GM19463 (cell line): ENCODE results near the gene HBP1.
"Not testable (repeated sequence)": the region's sequence is repeated elsewhere in the genome, so short reads cannot be mapped to it uniquely, and the experiment has no call there.

Source experiments
- ATAC-seq: cut with Tn5 transposase; IDR thresholded peaks from one replicate; pipeline ENCODE4 v1.9.1; 2021; ENCODE audit warnings: mild to moderate bottlenecking, moderate library complexity; ENCODE audit not compliant: unreplicated experiment

HBP1 gene

DNA sequence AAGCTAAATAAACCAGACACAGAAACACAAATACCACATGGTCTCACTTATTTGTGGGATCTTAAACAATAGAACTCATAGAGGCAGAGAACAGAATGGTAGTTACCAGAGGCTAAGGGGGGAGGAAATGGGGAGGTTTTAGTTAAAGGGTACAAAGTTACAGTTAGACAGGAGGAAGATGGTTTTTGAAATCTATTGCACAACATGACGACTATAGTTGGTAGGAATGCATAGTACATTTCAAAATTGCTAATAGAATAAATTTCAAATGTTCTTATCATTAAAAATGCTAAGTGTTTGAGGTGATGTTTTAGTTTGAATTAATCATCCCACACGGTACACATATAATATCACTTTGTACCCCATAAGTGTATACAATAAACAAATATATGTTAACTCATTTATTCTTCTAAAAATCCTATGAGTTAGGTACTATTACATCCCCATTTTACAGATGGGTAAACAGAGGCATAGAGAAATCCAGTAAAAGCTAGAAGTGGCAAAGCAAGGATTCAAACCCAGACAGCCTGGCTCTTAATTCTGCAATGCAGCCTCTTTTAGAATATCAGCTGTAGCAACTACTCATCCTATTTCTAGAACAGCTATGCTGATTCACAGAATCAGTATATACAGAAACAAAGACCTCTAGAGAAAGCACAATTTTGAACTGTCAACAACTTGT, 50.9 kb downstream of the HBP1 start:
- no peak for ATAC-seq

DNA sequence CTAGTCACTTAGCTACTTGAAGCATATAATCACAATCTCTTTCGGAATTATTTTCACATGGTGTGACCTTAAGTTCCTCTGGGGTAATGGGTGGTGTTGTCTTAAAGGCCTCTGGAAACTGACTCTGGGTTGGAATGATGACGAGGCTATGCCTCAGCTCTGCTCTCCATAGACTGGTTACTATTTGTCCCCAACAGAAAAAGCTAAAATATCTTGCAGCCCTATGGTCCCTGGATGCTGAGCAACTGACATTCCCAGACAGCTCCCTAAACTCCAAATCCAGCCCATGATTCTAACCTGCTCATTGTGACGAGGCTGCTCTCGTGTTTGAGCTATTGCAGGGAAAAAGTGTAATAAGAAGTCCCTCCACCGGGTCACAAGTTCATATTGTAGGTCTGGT, 51.6 kb downstream of the HBP1 start:
- no peak for ATAC-seq

DNA sequence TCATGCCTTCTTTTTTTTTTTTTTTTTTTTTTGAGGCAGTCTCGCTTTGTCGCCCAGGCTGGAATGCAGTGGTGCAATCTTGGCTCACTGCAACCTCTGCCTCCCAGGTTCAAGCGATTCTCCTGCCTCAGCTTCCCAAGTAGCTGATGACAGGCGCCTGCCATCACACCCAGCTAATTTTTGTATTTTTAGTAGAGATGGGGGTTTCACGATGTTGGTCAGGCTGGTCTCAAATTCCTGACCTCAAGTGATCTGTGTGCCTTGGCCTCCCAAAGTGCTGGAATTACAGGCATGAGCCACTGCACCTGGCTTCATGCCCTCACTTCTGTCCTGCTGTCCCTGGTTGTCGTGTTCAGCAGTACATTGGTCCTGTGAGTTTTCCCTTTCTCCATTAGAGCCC, 52.0 kb downstream of the HBP1 start:
- not testable (repeated sequence) for ATAC-seq

DNA sequence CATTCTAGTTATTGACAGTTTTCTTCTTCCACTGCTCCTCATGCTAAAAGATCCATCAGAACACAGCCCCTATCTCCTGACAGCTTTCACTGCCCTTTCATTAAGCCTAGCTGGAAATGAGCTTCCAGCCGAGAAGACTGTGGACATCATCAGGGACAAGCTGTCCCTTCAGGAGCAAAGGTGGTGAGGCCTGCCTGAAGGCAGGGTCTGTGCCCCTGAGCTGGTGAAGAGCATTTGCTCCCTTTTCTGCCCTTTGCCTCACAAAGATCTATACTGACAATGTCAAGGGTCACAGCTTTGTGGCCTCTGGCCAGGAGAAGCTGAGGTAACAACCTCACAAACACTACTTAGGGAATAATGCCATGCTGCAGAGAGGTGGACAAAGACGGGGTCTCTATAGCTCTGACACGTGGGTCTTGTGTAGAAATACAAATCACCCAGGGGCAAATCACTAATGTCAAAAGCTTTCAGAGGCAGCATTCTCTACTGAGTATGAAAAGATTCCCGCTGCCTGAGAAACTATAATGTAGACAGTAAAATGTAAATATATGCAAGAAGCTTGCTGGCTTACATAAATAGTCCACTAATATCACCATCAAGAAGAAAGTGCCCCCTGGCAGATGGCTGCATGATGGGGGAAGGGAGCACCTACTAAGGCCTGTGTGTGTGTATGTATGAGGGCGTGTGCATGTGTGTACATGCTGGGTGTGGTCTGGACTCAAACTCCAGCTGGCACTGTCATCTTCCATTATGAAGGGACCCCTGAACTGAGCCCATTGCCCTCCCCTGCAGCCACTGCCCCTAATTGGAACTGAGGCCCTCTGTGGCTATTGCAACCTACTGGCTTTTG, 55.8 kb downstream of the HBP1 start:
- no peak for ATAC-seq

DNA sequence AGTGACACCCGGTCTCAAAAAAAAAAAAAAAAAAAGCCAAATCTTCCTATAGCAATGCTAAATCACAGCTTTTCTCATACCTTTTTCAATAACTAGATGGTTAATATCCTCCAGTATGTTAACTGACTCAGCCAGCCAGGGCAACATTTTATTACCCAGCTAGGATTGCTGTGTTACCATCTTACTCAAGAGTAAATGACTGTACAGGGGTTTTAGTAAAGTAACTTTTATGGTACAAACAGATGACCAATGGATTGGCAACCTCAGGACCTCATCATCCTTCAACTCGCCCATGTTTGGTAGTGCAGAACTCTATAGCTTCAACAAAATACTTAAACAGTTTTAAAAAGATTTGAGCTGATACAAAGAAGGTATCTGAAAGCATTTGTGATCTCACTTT, 59.5 kb downstream of the HBP1 start:
- no peak for ATAC-seq

DNA sequence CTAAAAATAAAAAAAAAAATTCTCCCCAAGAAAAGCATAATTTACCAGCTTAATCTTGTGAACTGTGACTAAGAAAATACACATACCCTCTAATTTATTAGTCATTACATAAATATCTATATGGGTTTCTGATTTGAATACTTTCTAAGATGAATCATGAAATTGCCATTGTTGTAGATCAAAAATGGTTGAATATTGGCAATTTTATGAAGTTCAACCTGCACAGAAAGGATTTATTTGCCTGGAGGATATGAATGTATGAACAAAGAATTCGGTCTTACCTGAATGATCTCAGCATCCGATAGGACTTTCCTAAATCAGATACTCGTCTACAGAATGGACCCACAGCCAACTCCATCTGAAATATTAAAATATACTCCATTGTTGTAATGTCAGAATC, 61.5 kb downstream of the HBP1 start:
- ATAC-seq = no peak

DNA sequence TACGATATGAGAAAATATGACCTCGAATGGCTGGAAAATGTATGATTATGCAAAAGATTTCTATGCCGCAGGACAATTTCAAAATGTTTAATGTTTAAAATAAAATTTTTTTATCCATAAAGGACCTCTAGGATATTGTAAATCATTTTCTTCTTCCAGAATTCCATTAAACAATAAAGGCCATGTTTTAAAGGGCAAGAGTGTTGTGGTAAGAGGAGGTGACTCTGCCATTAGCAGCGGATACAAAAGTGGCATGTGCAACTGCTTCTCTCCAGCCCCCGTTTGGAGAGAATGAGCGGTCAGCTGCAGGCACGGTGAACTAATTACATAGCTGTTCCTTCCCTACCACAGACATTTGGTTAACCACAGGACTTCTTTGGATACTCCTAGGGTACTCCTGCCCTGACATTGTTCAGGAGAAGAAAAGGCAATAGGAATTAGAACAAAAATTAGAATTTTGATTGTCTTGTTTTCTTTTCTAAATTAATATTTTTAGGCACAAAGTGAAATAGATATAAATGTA, 63.8 kb downstream of the HBP1 start:
- no peak for ATAC-seq

DNA sequence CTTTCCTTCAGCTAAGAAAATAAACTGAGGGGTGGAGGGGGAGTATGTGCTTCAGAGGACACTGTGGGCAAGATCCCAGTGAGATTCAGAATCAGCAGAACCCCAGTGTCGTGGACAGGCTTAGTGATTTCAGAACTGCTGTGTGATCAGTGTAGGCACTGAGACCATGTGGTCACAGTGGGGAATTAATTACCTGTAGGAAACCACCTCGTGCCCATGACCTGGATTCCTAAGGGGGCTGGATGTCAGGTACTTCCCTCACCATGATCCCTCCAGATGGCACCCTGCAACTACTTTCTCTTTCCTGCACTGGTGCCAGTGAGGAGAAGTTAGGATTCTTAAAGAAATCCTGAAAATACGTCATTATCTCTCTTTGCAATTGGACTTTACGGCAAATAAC, 64.4 kb downstream of the HBP1 start:
- ATAC-seq = peak; percentile 86

DNA sequence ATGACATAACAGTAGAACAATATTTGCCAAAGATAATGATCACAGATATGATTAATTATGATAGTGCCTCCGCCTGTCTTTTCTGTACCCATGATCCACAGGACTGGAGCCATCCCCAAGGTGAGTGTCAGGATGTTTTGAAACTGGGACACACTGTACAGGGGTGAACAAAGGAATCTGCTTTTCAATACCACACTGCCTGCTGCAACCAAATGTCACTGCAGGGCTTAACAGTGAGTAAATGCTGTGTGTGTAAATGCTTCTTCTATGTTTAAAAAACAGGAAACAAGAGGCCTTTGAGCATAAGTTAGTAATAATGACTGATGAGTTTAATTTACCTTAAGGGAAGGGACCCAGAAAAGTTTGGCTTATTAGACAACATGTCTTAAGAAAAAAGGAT, 65.2 kb downstream of the HBP1 start:
- no peak for ATAC-seq

DNA sequence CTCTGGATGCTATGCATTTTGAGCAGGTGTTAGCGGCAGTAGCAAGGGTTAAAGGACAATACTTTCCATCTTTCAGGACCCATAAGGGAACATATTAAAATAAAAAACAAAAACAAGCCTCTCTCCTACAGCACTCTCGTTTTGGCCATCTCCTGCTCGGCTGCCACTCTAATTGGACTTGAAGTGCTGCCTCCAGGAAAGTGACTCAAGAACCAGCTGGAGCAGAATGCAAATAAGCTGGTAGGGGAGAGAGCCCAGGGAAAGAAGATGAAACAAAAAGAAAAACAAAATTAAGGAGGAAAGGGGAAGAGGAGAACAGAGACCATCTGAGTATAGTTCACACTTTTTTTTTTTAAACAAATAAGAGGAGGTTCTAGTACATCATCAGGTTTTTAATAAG, 65.6 kb downstream of the HBP1 start:
- no peak for ATAC-seq

DNA sequence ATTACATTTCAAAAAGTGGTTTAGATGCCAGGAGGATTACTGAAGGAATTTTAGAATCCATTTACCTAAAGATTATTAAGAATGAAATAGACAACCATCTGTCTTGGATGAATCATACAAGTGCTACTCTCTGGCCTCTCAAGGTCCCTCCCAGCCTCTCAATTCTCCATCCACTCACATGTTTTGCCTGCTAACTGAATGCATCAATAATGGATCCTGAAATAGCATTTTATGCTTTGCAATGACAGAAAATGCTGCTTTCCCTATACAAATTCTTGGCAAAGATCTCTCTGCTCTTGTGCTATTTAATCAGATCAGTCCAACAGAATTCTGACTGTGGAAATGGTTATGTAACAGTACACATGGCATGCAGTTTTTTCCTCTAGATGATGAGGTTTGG, 68.1 kb downstream of the HBP1 start:
- no peak for ATAC-seq

DNA sequence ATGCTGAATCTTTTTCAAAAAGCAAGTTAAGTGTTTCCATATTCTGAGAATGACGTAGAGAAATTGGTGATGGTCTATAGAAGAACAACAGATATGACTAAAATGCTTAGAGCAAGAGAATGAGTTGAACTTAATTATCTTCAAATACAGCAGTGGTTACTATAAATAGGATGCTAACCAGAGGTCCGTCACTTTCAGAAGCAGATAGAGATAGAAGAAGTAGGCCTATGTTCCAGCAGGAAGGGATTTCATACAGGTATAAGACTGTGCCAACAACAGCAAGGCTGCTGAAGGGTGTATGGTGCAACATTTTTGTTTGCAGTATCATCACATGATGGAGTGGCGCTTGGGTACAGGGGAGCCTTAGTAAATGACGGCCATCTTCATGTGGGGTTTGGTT, 68.6 kb downstream of the HBP1 start:
- ATAC-seq = no peak

DNA sequence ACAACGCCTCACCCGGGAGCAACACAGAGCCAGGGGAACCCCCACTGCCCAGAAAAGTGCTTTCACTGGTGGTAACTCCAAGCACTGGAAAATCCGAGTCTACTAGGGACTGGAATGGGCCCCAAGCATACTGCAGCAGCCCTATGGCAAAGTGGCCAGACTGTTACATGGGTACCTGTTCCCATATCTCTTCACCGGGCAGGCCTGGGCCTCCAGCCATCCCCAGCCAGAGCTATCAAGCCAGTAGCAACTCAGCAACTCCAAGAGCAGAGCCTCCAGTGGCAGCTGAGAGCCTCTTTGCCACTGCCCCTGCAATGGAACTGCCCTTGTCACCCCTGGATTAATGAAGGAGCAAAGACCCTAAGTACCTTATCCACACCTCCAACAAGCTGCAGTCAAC, 73.5 kb downstream of the HBP1 start:
- no peak for ATAC-seq

DNA sequence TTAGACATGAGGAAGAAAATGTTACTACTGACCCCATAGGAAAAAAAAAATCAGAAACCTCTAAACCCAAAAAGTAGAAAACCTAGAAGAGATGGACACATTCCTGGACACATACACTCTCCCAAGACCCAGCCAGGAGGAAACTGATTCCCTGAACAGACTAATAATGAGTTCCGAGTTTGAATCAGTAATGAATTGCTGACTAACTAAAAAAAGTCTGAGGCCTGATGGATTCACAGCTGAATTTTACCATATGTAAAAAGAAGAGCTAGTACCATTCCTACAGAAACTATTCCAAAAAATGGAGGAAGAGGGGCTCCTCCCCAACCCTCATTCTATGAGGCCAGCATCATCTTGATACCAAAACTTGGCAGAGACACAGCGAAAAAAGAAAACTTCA, 75.8 kb downstream of the HBP1 start:
- no peak for ATAC-seq

DNA sequence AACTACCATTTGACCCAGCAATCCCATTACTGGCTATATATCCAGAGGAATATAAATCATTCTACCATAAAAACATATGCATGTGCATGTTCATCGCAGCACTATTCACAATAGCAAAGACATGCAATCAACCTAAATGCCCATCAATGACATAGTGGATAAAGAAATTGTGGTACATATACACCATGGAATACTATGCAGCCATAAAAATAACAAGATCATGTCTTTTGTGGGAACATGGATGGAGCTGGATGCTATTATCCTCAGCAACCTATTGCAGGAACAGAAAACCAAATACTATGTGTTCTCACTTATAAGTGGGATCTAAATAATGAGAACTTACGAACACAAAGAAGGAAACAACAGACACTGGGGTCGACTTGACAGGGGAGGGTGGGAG, 78.0 kb downstream of the HBP1 start:
- not testable (repeated sequence) for ATAC-seq

DNA sequence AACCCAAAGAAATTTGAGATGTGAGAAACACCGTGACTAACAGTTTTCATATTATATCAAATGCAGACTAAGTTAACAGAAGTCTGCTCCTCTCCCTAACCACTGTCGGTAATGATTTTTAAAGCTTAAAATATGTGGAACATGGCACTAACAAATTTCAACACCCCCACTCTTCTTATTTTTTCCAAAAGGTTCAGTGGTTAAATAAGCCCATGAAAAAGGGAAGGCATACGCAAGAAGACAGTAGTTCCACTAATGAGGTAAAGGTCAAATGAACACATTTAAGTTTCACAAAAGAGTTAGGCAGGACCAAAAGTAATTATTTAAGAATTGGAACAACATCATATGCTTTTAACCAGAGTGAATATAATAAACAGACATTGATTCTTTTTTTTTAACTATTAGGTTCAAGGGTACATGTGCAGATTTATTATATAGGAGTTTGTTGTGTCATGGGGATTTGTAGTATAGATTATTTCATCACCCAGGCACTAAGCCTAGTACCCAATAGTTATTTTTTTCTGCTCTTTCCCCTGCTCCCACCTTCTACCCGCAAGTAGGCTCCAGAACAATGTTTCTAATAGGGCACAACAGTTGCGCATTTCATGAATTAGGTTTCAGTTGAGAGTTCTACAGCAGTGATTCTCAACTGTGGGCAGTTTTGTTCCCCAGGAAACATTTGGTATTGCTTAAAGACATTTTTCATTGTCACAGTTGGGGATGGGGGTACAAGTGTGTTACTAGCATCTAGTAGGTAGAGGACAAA, 79.9 kb downstream of the HBP1 start:
- ATAC-seq = no peak

DNA sequence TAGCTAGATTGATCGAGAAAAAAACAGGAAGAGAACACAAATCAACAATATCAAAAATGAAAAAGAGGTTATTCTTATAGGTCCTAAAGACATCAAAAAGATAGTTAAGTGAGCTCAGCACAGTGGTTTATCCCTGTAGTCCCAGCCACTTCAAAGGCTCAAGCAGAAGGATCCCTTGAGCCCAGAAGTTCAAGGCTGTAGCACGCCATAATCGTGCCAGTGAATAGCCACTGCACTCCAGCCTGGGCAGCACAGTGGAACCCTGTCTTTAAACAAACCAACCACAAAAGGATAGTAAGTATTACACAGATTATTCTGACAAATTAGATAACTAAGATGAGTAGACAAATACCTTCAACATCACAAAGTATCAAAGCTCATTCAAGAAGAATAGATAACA, 83.2 kb downstream of the HBP1 start:
- no peak for ATAC-seq
